ENCODE data around the gene EPRS1. TPM values are rescaled to one million over a fixed set of nuclear protein-coding genes. Genes with fewer than 3 reads are reported as not detected.
"Not testable (repeated sequence)": the region's sequence is repeated elsewhere in the genome, so short reads cannot be mapped to it uniquely, and the experiment has no call there.

The EPRS1 gene
- total RNA-seq, 1 experiment from 2014 or later: 61.9 TPM

DNA sequence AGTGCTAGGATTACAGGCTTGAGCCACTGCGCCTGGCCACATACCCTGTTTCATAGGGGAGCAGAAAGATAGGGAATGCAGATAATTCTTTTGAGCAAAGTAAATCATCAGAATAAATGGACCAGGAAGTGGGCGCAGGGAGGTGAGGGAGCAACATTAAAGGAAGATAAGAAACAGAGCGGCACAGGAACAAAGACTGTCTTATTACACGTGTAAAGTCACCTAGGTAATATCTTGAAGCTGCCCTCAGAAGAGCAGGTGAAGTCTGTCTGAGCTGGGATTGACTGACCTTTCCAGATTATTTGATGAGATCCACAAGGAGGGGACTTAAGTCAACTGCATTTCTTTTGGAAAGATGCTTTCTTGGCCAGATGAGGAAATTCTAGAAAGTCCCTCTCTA lies 7.7 kb downstream of the EPRS1 start:
- no peak for DNase-seq (ENCODE audit: low read depth)

DNA sequence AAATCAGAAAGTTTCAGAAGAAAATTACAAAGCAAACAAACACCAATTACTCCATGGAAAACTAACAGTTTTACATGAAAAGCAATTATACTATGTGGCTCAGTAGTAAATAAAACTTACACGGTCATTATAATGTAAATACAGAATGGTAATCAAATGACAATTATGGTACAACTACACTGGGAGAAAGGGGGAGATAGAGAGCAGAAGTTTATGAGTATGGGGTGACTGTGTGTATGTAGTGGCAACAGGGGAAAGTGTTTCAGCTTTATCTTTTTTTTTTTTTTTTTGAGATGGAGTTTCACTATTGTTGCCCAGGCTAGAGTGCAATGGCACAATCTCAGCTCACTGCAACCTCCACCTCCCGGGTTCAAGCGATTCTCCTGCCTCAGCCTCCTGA lies 8.5 kb downstream of the EPRS1 start:
- not testable (repeated sequence) for DNase-seq (ENCODE audit: low read depth)

DNA sequence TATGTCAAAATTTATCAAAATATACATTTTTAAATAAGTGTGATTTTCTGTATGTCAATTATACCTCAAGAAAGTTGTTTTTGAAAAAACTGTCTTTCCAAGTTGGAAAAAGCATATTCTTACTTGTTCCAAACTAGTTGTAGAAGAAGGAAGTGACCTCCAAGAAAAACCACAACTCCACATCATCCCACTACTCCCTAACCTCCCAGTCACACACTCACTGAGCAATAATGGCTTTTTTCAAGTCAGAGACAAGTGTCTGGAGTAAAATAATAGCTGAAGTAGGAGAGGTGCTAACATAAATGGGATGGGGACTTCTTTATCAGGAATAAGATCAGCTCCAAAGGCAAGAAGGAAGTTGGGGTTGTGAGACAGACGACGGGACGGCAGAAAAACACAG lies 13.4 kb downstream of the EPRS1 start:
- DNase-seq (ENCODE audit: low read depth): no peak

DNA sequence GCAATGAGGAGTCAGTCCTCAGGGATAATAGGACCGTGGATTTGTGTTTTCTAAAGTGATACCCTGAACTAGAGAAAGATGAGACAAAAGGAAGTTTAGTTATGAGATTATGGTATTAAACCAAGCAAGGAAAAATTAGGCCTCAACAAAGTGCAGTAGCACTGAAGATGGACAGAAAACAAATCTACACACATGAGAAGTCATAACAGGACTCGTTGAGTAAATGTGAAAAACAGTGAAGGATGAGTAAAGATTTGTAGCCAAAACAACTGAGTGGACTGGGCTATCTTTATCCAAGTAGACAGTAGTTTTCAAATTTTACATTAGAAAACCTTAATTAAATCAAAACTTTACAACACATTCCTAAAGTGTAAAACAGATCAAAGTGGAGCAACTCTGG lies 15.0 kb downstream of the EPRS1 start:
- no peak for DNase-seq (ENCODE audit: low read depth)

DNA sequence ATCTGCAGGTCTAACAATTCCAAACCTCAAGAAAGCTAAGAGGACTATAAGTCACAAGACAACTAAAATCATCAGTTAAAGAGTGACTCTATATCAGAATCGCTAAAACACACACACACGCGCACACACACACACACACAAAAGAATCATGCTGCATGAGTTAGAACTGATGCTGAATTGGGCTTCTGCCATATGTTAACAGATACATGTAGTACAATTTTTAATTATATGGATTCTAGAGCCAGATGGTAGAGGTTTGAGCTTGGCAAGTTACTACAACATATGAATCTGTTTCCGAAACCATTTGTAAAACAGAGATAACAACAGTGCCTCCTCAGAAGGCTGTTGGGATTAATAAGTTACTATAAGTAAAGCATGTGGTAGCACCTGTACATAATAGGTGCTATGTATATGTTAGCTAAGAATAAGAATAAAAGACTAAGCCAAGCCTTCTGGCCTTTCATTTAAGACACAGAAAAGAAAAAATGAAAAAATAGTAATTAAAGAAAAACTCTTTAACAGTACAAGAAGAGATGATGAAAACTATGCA lies 17.9 kb downstream of the EPRS1 start:
- no peak for DNase-seq (ENCODE audit: low read depth)

DNA sequence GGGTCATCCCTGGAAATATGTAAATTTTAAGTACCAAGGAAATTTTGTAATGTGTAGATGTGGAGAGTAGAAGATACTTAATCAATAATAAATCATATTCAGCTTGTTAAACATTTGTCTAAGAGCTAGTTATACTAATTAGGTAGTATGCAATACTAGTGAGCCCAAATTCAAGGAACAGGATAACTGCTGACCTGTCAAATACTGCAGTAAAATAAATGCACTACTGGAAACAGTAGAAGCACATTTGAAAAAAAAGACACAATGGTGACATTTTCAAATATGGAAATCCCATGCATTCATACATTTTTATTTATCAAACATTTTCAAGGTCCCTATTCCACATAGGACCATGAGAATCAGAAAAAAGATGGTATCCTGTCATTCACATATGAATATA lies 27.2 kb downstream of the EPRS1 start:
- DNase-seq (ENCODE audit: low read depth): no peak

DNA sequence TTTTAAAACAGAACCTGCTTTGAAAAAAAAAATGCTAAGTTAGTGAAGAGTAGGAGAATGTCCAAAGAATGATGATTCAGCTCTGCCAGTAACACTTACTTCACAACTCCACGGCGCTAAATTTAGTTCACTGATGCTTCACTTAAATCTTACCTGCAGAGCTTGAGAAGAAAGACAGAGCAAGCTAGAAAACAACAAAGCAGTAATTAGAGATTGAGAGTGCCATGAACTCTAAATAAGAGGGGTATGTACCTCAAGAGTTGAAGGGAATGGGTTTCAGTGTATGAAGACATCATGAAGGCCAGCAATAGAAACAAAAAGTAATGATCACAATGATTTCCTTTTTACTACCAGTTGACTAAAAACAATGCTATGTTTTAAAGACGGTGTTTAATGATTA lies 32.8 kb downstream of the EPRS1 start:
- DNase-seq (ENCODE audit: low read depth): no peak

DNA sequence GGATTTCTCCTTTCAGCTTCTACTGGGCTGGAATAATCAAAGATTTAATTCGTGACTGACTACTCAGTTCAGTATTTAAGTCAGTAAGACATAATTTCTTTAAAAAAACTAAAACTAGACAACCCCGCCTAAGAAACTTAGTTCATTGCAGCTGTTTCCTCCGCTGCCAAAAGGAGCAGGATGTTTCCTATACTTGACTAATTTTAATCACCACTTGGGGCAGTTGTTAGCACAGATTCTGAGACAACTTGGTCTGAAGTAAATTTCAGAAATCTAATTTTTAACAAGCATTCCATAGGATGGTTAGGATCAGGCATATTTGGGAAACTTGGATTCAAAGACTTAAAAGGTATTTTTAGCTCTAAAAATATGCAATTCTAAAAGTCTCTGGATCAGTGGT lies 34.0 kb downstream of the EPRS1 start:
- no peak for DNase-seq (ENCODE audit: low read depth)

DNA sequence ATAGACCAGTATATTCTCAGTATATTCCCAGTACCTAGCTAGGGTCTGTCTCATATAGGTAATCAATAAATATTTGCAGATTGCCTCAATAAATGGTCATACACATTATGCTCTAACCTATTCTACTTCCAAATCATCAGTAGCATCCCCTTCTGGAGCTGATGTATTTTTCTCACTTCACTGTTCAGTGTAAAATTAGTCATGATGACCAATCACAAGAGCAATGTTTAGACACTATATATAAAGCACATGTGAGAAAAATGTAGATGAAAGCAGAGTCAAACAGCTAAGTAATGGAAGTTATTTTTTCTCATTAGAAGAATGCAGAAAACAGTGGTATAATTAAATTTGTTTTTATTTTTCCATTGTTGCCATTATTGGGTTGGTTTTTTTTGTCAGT lies 34.7 kb downstream of the EPRS1 start:
- no peak for DNase-seq (ENCODE audit: low read depth)

DNA sequence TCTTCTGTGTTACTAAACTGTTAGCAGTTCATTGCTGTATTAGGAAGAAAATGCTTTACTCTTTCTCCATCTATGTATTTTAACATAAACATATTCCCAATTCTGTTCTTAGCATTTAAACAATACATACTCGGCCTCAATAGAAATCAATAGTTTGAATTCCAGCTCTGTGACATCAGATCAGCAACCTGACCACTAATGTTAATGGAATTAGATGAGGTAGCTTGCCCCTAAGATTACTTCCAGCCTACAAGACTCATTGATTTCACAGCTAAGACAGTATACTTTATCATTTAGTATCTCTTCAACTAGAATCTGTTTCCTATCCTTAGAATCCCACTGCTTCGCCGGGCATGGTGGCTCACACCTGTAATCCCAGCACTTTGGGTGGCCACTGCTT lies 38.9 kb downstream of the EPRS1 start:
- DNase-seq (ENCODE audit: low read depth): no peak

DNA sequence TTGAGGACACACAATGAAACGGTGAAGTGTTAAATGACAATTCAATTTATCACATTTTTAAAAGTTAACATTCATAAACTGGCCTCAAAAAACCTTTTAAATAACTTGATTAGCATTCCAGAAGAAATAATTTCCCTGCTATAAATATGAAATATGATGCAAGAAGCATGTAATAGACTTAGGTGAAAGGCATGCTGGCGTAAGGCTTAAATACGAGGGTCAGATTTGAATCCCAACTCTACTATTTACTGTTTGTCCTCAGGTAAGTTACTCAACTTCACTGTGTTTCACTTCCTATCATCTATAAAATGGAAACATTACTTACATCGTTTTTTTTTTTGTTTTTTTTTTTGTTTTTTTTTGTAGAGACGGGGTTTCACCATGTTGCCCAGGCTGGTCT lies 40.8 kb downstream of the EPRS1 start:
- no peak for DNase-seq (ENCODE audit: low read depth)

DNA sequence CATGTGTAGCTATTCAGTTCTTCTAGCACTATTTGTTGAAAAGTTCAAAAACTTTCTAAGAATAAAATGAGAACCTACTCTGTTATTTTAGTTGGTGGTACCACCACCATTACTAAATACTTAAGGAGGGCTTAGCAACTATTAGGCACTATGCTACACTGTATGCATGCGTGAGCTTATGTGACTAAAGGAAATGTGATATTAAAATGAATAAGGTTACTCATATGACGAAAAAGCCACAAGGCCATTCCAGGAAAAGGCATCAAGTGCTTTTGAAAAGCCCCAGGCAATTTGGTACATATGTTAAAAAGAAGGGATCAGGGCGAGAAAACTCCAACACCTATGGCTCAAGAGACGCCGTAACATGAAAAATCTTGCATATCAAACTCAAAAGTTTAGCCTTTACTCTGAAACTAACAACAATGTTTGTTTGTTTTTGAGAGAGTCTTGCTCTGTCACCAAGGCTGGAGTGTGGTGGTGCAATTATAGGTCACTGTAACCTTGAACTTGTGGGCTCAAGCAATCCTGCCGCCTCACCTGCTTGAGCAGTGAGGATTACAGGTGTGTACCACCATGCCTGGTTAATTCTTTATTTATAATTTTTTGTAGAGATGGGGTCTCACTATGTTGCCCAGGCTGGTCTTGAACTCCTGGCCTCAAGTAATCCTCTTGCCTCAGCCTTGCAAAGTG lies 42.5 kb downstream of the EPRS1 start:
- no peak for DNase-seq (ENCODE audit: low read depth)

DNA sequence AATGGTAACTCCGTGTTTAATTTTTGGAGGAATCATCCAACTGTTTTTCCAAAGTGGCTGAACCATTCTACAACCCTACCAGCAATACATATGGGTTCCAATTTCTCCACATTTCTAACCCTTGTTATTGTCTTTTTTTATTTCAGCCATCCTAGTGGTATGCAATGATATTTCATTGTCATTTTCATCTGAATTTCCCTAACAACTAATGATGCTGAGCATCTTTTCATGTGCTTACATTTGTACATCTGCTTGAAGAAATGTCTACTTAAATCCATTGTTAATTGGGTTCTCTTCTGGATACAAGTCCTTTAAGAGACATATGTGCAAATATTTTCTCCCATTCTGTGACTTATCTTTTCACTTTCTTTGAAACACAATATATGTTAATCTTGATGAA lies 43.3 kb downstream of the EPRS1 start:
- no peak for DNase-seq (ENCODE audit: low read depth)

DNA sequence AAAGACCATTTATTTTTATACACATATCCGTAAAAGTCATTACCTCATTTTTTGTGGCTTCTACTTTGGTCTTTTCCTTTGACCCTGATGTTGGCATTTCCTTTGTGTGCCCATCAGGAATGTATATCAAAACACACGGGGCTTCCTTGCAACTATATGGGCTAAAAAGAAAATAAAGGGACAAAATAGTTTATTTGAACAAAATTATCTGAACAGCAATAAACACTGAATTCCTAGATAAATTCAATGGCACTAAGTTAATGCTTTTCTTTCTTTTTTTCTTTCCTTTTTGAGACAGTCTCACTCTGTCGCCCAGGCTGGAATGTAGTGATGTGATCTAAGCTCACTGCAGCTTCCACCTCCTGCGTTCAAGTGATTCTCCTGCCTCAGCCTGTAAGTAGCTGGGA lies 45.2 kb downstream of the EPRS1 start:
- no peak for DNase-seq (ENCODE audit: low read depth)

DNA sequence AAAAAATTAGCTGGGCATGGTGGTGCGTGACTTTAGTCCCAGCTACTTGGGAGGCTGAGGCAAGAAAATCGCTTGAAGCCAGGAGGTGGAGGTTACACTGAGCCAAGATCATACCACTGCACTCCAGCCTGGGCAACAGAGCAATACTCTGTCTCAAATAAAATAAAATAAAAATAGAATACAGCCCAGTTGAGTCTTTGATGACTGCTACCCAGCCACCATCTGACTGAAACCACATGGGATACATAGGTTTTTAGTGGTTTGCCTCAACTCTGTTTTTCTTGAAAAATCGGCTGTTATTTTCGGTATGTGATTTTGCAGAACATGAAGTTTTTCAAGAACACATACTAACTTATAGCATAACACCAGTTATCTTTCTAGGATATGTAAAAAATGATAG lies 46.5 kb downstream of the EPRS1 start:
- no peak for DNase-seq (ENCODE audit: low read depth)

Other genes starting within 250 kb of the EPRS1 start
- gene SLC30A10, start 117.9 kb downstream of the EPRS1 start, total RNA-seq (2014; rRNA removed; shearing (Covaris generic)): 0.12 and 0.68 TPM in 2 replicates
- 19.3 and 32.3 TPM in 2 replicates for gene BPNT1, start 43.3 kb upstream of the EPRS1 start, total RNA-seq (2014; rRNA removed; shearing (Covaris generic))
- gene IARS2, start 47.6 kb upstream of the EPRS1 start, total RNA-seq (2014; rRNA removed; shearing (Covaris generic)): 77.2 and 81.0 TPM in 2 replicates
- 16.5 and 18.3 TPM in 2 replicates for gene RAB3GAP2, start 225.9 kb upstream of the EPRS1 start, total RNA-seq (2014; rRNA removed; shearing (Covaris generic))

Measured in RPMI7951 (cell line).